Testis (tissue), 2 donors: ENCODE data around the gene ADPRS.

ENCODE experiments used
- CTCF ChIP-seq, 3 experiments: fragments of 450-650 bp in 2 of 3; fragments of 200-600 bp in 1 of 3; sonication (generic) in 1 of 3; IDR thresholded peaks; one replicate each; pipeline ENCODE4 v1.5.1; 2016 to 2019; ENCODE audit warnings: antibody characterized with exemption in 3 of 3, mild to moderate bottlenecking in 2 of 3, moderate library complexity in 1 of 3
- POLR2A ChIP-seq: fragments of 450-650 bp; IDR thresholded peaks from one replicate; pipeline ENCODE4 v1.6.1; 2017; ENCODE audit warnings: antibody characterized with exemption, mild to moderate bottlenecking, moderate library complexity

DNA sequence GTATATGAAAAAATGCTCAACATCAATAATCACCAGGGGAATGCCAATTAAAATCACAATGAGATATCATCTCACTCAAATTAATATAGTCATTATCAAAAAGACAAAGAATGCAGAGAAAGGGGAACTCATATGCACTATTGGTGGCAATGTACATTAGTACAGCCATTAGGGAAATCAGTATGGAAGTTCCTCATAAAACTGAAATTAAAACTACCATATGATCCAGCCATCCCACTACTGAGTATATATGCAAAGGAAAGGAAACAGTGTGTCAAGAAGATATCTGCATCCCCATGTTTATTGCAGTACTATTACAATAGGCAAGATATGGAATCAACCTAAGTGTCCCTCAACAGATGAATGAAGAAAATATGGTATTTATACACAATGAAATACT, 36.9 kb upstream of the ADPRS start:
- TF ChIP-seq CTCF (IDR thresholded peaks at IDR 0.05) (no peak), POLR2A (no peak)
